ENCODE data around the gene CAPS2. TPM values are rescaled to one million over a fixed set of nuclear protein-coding genes. Genes with fewer than 3 reads are reported as not detected.
A peak's percentile ranks its signal among the peaks of the same experiment; 100 is the strongest.
"Not testable (repeated sequence)": the region's sequence is repeated elsewhere in the genome, so short reads cannot be mapped to it uniquely, and the experiment has no call there.

Gene CAPS2
- polyA plus RNA-seq (ENCODE audit: insufficient read length in 4 of 4), result 1 to 10 TPM; 7.4 to 9.2 (median 8.0) TPM

GRCh38 chr12:75329918-75330826 is at the start of gene CAPS2:
Gene CAPS2 (minus strand): TSS chr12:75330324. CDS start chr12:75326498, 3,826 bp downstream.
- DNase-seq (ENCODE audit: low read depth in 4 of 4, low spot score in 2 of 4), result peak; percentile 61 to 83 (median 76)

DNA sequence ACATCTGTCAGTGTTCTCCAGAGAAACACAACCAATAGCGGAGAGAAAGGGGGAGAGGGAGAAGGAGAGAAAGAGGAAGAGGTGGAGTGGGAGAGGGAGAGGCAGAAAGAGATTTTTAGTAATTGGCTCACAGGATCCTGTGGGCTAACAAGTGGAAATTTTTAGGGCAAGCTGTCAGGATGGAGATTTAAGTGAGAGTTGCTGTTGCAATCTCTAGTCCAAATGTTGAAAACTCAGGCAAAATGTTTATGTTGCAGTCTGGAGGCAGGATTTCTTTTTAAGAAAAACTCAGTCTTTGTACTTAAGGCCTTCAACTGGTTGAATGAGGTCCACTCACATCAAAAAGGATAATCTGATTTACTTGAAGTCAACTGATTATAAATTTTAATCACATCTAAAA is 48.2 kb upstream of the CAPS2 start:
- no peak for DNase-seq (ENCODE audit: low read depth in 4 of 4, low spot score in 2 of 4)

- no peak for DNase-seq (ENCODE audit: low read depth in 4 of 4, low spot score in 2 of 4)
Measured at GRCh38 chr12:75374971-75375370, 44.8 kb upstream of the CAPS2 start.

- DNase-seq (ENCODE audit: low read depth in 4 of 4, low spot score in 2 of 4), result no peak
Measured at GRCh38 chr12:75366629-75367028, 36.5 kb upstream of the CAPS2 start.

- DNase-seq (ENCODE audit: low read depth in 4 of 4, low spot score in 2 of 4), result no peak
Measured at GRCh38 chr12:75364919-75365318, 34.8 kb upstream of the CAPS2 start.

- no peak for DNase-seq (ENCODE audit: low read depth in 4 of 4, low spot score in 2 of 4)
Measured at GRCh38 chr12:75361408-75361807, 31.3 kb upstream of the CAPS2 start.

DNA sequence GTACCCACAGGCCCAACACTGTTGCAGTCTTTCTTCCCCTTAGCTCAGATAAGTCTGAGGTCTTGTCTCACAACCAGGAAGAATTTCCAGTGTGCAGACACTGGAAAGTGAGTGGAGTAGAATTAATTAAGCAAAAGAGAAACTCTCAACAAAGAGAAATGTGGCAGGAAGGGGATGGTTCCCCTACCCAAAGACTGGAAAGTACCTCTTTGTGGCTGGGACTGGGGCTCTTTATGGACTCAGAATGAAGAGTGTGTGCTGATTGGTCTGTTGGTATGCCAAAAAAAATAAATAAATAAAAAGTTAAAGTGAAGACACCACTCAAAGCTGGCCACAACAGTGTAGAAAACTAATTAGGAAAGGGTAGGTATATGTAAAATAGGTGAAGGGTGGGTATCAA is 30.8 kb upstream of the CAPS2 start:
- no peak for DNase-seq (ENCODE audit: low read depth in 4 of 4, low spot score in 2 of 4)

DNA sequence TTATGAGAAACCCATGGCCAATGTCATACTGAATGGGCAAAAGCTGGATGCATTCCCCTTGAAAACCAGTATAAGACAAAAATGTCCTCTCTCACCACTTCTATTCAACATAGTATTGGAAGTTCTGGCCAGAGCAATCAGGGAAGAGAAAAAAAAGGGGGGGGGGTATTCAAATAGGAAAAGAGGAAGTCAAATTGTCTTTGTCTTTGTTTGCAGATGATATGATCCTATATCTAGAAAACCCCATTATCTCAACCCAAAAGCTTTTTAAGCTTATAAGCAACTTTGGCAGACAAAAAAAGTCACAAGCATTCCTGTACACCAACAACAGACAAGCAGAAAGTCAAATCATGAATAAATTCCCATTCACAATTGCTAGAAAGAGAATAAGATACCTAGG is 23.9 kb upstream of the CAPS2 start:
- DNase-seq (ENCODE audit: low read depth in 4 of 4, low spot score in 2 of 4), result no peak

GRCh38 chr12:75350413-75350812 is 20.3 kb upstream of the CAPS2 start:
- no peak for DNase-seq (ENCODE audit: low read depth in 4 of 4, low spot score in 2 of 4)

DNA sequence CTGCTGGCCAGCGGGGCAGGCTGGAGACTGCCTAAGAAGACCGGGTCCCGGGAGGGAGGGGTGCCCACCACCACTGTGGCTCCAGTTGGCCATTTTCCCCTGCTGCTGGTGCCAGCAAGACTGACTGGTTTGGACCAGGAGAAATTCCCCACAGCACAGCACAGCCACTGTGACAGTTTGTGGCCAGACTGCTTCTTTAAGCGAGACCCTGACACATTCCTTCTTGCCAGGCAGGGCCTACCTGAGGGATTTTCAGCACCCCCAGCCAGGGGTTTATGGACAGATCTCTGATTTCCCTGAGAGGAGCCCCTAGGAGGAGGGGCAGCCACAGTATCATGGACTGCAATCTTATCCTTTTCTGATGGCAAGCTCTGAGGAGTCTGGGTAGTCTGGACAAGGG is 19.8 kb upstream of the CAPS2 start:
- DNase-seq (ENCODE audit: low read depth in 4 of 4, low spot score in 2 of 4), result no peak

GRCh38 chr12:75346215-75346614 is 16.1 kb upstream of the CAPS2 start:
- DNase-seq (ENCODE audit: low read depth in 4 of 4, low spot score in 2 of 4), result not testable (repeated sequence)

GRCh38 chr12:75345531-75345930 is 15.4 kb upstream of the CAPS2 start:
- DNase-seq (ENCODE audit: low read depth in 4 of 4, low spot score in 2 of 4), result no peak

GRCh38 chr12:75341873-75342272 is 11.7 kb upstream of the CAPS2 start:
- no peak for DNase-seq (ENCODE audit: low read depth in 4 of 4, low spot score in 2 of 4)

- DNase-seq (ENCODE audit: low read depth in 4 of 4, low spot score in 2 of 4), result no peak
Measured at GRCh38 chr12:75337905-75338304, 7.8 kb upstream of the CAPS2 start.

DNA sequence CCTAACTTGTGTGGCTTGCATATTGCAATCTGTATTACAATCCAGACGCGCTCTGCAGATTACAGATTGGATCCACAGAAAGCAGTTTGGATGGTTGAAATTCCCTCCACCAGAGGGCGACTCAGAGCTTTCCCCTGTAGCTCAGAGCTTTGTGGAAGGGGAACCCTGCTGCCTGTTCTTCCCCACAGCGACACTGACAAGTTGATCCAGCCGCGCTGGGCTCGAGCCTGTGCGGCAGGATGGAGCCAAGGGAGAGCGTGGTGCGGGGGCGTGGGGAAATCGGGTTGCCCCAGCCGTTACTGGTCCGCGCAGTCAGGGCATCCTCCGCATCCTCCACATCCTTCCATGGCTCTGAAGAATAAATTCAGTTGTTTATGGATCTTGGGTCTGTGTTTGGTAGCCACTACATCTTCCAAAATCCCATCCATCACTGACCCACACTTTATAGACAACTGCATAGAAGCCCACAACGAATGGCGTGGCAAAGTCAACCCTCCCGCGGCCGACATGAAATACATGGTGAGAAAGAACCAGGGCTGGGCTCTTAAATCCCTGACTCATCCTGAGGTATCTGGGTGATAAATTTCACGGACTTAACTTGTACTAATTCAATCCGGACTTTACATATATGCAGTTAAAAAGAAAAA is 4.4 kb upstream of the CAPS2 start, which contains the start of gene GLIPR1L1:
TSS of gene GLIPR1L1 (plus strand) at position 287 of the 647 bp plus-strand sequence. CDS start at position 346, 59 bp downstream.
- peak; percentile 72 to 93 (median 84) for DNase-seq (ENCODE audit: low read depth in 4 of 4, low spot score in 2 of 4)

- no peak for DNase-seq (ENCODE audit: low read depth in 4 of 4, low spot score in 2 of 4)
Measured at GRCh38 chr12:75327642-75328041, 2.5 kb downstream of the CAPS2 start.

- DNase-seq (ENCODE audit: low read depth in 4 of 4, low spot score in 2 of 4), result no peak
Measured at GRCh38 chr12:75323663-75324062, 6.5 kb downstream of the CAPS2 start.

DNA sequence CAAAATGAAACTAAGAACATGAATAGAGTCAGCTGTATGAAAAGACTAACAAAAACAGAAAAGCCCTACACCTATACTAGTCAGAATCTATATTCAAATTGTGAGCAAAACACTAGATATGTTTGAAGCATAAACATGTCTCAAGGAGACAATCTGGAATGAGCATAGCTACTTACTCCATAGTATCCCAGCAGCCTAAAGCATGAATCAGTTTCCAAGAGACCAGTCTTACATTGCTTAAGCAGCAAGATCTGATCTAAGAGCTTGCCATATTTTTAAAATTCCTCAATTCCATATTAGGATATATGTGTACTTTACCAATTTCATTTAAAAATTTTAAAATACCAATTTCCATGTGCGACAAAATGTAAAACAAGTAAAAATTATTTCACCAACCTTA is 7.7 kb downstream of the CAPS2 start:
- DNase-seq (ENCODE audit: low read depth in 4 of 4, low spot score in 2 of 4), result no peak

DNA sequence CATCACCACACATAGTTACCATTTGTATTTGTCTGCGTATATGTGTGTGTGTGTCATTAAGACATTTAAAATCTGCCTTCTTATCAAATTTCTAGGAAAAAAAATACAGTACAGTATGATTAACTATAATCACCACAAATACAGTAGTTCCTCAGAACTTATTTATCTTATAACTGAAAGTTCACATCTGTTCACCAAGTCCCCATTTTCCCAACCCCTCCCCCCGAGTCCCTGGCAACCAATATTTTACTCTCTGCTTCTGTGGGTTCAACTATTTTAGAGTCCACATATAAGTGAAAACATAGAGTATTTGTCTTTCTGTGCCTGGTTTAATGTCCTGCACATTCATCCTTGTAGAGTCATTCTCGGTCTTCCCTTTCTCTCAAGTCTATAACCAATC is 12.3 kb downstream of the CAPS2 start:
- no peak for DNase-seq (ENCODE audit: low read depth in 4 of 4, low spot score in 2 of 4)

DNA sequence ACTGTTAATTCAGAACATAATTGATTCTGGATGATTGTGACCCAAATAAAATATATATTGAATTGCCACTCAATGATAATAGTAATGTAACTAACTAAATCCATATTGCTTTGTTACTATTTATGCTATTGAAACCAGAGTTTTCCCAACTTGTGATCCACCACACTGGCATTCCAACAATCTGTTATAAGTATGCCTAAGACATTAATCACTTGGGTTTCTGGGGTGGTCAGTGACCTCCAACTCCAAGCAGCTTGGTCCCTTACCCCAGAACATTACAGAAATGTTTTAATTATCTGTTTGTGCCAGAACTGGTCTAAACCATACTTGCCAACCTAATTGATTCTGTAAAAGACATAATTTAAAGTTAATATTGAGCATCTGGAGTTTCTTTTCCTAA is 14.6 kb downstream of the CAPS2 start:
- no peak for DNase-seq (ENCODE audit: low read depth in 4 of 4, low spot score in 2 of 4)

DNA sequence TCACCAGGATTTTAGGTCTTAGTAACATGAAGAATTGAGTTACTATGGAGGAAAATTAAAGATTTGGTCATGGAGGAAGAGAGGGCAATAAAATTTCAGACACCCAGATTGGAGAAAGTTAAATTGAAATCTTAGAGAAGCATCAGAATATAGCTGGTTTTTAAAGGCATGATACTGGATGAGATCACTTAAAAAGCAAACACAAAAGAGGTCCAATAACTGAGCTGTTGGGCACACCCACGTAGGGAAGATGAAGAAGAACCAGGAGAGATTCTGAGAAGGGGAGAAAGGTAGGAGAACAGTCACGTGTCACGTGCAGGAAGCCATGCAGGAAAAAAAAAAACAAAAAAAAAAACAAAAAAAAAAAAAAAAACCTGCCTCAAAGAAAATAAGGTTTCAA is 18.8 kb downstream of the CAPS2 start:
- no peak for DNase-seq (ENCODE audit: low read depth in 4 of 4, low spot score in 2 of 4)

- no peak for DNase-seq (ENCODE audit: low read depth in 4 of 4, low spot score in 2 of 4)
Measured at GRCh38 chr12:75308279-75308678, 21.8 kb downstream of the CAPS2 start.

Measured in left renal cortex interstitium (tissue), 4 donors.